Measurements from ENCODE around the gene ZRANB2. TPM values are rescaled to one million over a fixed set of nuclear protein-coding genes. Genes with fewer than 3 reads are reported as not detected.

The ZRANB2 gene
- total and polyA plus RNA-seq, 2 of the 4 experiments (the other 2 are of a cell fraction), result 23.7 to 67.2 TPM

DNA sequence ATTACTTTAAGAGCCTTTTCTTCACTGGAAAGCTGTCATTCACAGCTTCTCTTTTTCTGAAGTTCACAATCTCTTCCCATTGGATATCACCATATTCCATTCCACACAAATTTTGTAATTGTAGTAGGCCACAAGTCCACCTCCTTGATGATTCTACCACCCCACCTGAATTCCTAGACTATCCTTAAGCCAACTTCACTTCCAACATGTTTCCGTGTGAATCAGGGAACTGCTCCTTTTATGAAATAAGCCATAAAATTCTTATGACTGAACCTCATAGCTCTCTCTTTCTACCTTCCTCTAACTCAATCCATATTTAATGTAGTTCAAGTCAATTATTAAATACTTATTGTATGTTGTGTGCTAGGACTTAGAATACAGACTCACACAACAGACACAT is 16.6 kb upstream of the ZRANB2 start:
- Histone ChIP-seq H4K20me1 (ENCODE audit: insufficient read depth, low read length) (no peaks in the 10 kb centered on the region), H3K4me1 (ENCODE audit: control insufficient read depth, insufficient read depth, low read length) (no peaks in the 10 kb centered on the region), H2BK15ac (ENCODE audit: low read depth, low read length) (no peak overlapping the region), H2BK20ac (ENCODE audit: low read depth, low read length) (no peak overlapping the region), H3K4me3 (ENCODE audit: insufficient read depth, low read depth, low read length) (no peak overlapping the region), H3K9ac (ENCODE audit: low read depth, low read length) (no peak overlapping the region), H4K8ac (ENCODE audit: low read depth in 2 of 2, low read length in 2 of 2) (no peak overlapping the region), H3K4me2 (ENCODE audit: low read depth, low read length) (no peak overlapping the region), H2AFZ (replicated peaks; ENCODE audit: low read length, poor library complexity) (no peak overlapping the region), H3K27me3 (ENCODE audit: control insufficient read depth, insufficient read depth, low read length) (no peaks in the 10 kb centered on the region), H3K36me3 (ENCODE audit: control insufficient read depth, insufficient read depth, low read length) (no peaks in the 10 kb centered on the region), H3K4ac (ENCODE audit: low read depth, low read length) (no peak overlapping the region), H4K91ac (ENCODE audit: insufficient read depth, low read depth, low read length) (no peak overlapping the region), H3K14ac (replicated peaks; ENCODE audit: low read depth, low read length) (no peak overlapping the region), H3K9me1 (ENCODE audit: insufficient read depth, low read length) (no peaks in the 10 kb centered on the region), H2AK9ac (replicated peaks; ENCODE audit: low read depth, low read length, poor library complexity) (no peak overlapping the region), H2AK5ac (ENCODE audit: low read depth, low read length) (no peak overlapping the region), H4K5ac (ENCODE audit: low read depth, low read length) (no peak overlapping the region), H2BK5ac (ENCODE audit: low read depth, low read length, poor library complexity, severe bottlenecking) (no peak overlapping the region), H3K79me1 (ENCODE audit: low read depth in 1 of 2, low read length in 2 of 2) (no peaks in the 10 kb centered on the region), H3K27ac (ENCODE audit: insufficient read depth, low read length) (no peak overlapping the region), H2BK120ac (ENCODE audit: low read depth, low read length) (no peak overlapping the region), H3K9me3 (ENCODE audit: control insufficient read depth, insufficient read depth, low read length) (no peaks in the 10 kb centered on the region), H3K23ac (ENCODE audit: low read depth, low read length) (no peak overlapping the region), H3K18ac (ENCODE audit: low read depth, low read length) (no peak overlapping the region), H3K56ac (ENCODE audit: extremely low read depth, insufficient read depth, low read length) (no peak overlapping the region)
- no peak for ATAC-seq (ENCODE audit: low read depth)
- WGBS, 2 experiments (ENCODE audit: extremely low coverage in 2 of 2, insufficient read length in 1 of 2), result no CpG with 5 or more reads among the region's 1 CpG
- dilution Hi-C loops (cut with HindIII; ENCODE audit: low sequenced_read_pairs, unreplicated experiment) (no loop called here), intact Hi-C loops (cut with micrococcal nuclease) (loop anchor here (5.0 kb wide), 1 partner anchor 100 kb away; no protein-coding TSS in a partner anchor), in situ Hi-C loops (cut with MboI; ENCODE audit: low sequenced_read_pairs) (loop anchor here (25.0 kb wide), 2 partner anchors 940 to 1165 kb away; no protein-coding TSS in a partner anchor)
- TF ChIP-seq FOS (IDR thresholded peaks at IDR 0.05; ENCODE audit: low read depth, low read length) (no peak), NFE2L2 (IDR thresholded peaks at IDR 0.05; ENCODE audit: low read depth, low read length) (no peak), ELK1 (IDR thresholded peaks at IDR 0.05; ENCODE audit: borderline replicate concordance, low read depth, low read length) (no peak), POLR2A (IDR thresholded peaks at IDR 0.05; ENCODE audit: low read depth, low read length) (no peak), RFX5 (IDR thresholded peaks at IDR 0.05; ENCODE audit: low read depth, low read length) (no peak), MAFK (IDR thresholded peaks at IDR 0.05; ENCODE audit: low read depth, low read length) (no peak), CTCF (conservative IDR thresholded peaks at IDR 0.05; ENCODE audit: low read depth, low read length) (no peak), MAZ (IDR thresholded peaks at IDR 0.05; ENCODE audit: borderline replicate concordance, low read depth, low read length) (no peak), RCOR1 (IDR thresholded peaks at IDR 0.05; ENCODE audit: insufficient replicate concordance, low read length) (no peak), MXI1 (IDR thresholded peaks at IDR 0.05; ENCODE audit: borderline replicate concordance, low read depth, low read length) (no peak), RAD21 (IDR thresholded peaks at IDR 0.05; ENCODE audit: low read length) (no peak), CHD1 (IDR thresholded peaks at IDR 0.05; ENCODE audit: low read depth, low read length) (no peak), SMC3 (IDR thresholded peaks at IDR 0.05; ENCODE audit: low read depth, low read length) (no peak), BHLHE40 (IDR thresholded peaks at IDR 0.05; ENCODE audit: low read depth, low read length) (no peak), CEBPB (IDR thresholded peaks at IDR 0.05; ENCODE audit: low read depth, low read length) (no peak)
- TF ChIP-seq, protein P1, sequence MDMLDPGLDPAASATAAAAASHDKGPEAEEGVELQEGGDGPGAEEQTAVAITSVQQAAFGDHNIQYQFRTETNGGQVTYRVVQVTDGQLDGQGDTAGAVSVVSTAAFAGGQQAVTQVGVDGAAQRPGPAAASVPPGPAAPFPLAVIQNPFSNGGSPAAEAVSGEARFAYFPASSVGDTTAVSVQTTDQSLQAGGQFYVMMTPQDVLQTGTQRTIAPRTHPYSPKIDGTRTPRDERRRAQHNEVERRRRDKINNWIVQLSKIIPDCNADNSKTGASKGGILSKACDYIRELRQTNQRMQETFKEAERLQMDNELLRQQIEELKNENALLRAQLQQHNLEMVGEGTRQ (IDR thresholded peaks at IDR 0.05; ENCODE audit: low read depth, low read length), result no peak
- CTCF ChIA-PET, result no interaction called here
- BruUV-seq (replicated peaks), result no TSS peak
- no peak for DNase-seq
- POLR2A ChIA-PET (ENCODE audit: unreplicated experiment), result no interaction called here
